Activated naive CD4-positive, alpha-beta T cell treated with anti-CD3 and anti-CD28 coated beads, Interleukin-2, amount 50 U/mL, for 16 hours (primary cell): ENCODE results near the gene NRL.

Experiments used
- DNase-seq: peaks from one replicate; pipeline ENCODE4 v3.0.0-alpha.2; 2020

Gene NRL

DNA sequence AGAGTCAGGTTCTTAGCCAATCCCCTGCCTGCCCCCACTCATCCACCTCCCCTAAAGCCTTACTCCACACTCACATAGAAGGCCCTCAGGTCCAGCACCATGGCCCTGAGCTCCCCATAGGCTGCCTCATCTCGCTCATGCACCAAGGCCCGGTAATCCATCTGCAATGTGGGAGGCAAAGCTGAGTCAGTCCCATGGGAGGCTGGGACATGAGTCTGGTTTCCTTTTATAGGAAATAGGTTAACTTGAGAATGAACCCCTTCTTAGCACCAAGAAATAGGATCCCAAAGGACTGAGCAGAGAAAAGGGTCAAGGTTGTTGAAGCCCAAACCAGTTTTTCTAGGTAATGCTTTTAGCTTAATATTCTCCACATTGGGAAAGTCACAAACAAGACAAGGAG lies 28.8 kb upstream of the NRL start:
- DNase-seq: no peak

DNA sequence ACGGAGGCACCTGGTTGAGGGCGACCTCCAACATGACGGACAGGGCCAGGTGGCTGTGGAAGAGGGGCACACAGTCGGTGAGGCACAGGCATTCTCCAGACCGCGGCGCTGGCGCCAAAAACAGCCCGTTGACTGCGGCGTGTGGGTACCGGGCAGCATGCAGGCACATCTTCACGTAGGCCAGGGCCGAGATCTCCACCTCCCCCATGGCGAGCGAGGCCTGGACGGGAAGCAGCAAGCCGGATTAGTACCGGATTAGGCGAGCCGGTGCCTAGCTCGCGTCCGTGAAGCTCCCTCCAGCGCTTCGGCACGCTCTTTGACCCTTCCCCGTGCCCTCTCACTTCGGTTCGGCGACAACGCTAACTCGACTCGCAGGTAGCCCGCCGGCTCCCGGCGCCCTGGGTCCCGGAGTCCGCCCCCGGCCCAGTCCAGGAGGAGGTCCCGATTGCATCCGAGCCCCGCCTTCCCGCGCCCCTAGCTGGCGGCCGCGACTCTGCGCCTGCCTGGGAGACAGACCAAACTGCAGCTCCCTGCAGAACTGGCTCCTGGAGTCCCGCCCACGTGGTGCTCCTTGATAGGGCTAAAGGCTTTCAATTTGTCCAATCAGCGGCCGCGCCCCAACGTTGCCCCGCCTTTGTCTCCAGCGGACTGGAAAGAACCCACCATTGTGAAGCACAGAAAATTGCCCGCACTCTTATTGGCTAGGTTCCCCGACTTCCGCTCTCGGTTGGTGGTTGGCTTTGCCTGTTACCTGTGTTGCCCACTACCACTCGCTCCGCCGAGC lies 26.5 kb upstream of the NRL start, which contains the start of gene EMC9:
Gene EMC9, minus strand, starts transcription at position 495 of the 784 bp plus-strand sequence. Its CDS starts 287 bp downstream, at position 208.
- DNase-seq: peak; percentile 100

DNA sequence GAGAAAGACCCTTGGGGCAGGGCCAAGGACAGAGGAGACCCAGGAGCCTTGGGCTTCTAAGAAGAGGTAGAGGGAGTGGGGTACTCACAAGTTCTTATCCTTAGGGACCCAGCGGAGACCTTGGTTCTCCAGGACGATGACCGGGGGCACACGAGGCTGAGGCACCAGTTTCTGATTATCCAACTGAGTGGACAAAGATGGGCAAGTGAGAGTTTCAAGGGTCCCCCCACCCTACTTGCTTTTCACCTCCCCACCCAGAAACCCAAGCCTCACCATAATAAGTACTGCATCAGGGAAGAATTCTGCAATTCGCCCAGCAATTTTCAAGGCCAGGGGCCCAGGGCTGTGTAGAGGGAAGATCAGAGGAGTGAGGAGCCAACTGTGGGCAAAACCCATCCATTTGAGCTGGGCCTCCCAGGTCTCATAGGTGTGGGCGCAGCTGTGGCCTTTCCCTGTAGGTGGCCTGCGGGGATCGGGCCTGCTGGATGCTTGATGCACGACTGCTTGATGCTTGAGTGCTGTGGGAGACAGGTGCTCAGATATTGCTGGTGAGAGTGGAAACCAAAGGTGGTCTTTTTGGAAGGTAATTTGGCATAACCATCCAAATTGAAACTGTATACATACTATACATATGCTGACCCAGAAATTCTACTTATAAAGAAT lies 24.7 kb upstream of the NRL start:
- no peak for DNase-seq

DNA sequence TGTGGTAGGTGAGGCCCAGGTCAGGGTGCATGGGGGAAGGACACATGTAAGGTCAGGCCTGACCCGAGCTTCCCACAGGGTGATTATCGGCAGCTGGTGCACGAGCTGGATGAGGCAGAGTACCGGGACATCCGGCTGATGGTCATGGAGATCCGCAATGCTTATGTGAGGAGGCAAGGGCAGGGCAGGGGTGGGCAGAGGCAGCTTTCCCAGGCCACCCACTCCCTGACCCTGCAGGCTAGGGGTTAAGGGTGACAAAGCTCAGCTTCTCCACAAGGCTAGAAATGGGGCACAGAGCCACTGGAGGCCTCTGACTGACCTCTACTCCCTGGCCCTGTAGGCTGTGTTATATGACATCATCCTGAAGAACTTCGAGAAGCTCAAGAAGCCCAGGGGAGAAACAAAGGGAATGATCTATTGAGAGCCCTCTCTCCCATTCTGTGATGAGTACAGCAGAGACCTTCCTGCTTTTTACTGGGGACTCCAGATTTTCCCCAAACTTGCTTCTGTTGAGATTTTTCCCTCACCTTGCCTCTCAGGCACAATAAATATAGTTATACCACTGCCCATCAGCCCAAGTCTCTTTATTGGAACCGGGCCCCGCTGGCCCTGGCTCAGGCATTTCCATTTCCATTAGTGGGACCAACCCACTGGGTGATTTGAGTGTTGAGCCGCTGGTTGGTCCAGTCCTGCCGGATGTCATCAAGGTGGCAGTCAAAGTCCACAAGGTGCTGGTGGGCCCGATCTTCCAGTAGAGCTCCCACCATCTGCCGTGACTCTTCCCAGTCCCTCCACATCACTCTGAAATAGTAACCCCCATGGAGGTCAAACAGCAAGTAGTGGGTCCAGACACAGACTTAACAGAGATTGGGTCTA lies 23.9 kb upstream of the NRL start:
- DNase-seq: no peak

DNA sequence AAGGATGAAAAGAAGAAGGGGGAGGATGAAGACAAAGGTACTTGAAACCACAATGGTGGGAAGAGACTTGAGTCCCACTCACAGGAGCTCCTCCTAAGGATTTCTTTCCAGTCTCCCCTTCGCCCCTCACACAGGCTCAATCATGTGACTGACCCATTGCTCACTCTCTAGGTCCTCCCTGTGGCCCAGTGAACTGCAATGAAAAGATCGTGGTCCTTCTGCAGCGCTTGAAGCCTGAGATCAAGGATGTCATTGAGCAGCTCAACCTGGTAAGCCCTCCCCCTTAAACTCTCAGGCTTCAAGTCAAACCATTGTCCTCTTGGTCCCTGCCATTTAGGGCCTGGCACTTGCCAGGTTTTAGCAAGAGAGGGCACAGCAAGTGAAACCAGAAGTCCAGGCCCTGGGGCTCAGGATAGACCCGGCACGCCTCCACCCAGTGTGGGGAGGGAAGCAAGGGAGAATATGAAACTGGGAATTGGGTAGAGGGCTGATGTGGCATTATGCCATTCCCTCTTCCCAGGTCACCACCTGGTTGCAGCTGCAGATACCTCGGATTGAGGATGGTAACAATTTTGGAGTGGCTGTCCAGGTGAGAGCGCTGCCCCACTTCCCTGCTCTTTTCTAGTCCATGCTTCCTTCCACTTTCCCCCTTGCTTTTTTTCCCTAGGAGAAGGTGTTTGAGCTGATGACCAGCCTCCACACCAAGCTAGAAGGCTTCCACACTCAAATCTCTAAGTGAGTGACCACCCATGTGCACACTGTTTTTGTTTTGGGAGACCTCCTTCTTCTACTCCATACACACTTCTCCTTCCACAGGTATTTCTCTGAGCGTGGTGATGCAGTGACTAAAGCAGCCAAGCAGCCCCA lies 23.0 kb upstream of the NRL start:
- no peak for DNase-seq

DNA sequence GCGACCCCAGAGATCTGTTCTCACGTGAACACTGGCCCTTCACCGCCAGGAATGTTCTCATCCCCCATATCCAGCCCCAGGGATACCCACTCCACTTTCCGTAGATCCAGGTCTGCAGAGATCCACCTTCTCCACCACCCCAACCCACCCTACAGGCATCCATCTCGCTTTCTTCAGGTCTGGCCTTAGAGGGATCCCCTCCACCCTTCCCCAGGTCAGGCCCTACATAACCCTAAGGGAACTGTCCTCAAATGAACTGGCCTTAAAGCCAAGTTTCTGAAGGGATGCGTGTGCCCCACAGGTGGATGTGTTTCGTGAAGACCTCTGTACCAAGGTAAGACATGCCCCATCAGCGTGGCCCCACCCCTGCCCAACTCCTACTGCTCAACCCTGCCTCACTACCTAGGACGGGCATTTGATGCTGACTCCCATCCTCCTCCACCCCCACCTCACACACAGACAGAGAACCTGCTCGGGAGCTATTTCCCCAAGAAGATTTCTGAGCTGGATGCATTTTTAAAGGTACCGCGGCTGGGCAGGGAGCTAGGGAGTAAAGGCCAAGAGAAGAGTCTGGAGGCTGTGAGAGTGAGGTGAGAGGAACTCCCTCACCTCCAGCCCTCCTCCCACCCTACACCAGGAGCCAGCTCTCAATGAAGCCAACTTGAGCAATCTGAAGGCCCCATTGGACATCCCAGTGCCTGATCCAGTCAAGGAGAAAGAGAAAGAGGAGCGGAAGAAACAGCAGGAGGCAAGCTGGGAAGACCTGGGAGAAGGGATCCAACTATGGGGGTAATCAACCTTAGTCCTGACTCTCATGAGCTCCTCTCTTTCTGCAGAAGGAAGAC lies 22.2 kb upstream of the NRL start:
- DNase-seq: no peak

DNA sequence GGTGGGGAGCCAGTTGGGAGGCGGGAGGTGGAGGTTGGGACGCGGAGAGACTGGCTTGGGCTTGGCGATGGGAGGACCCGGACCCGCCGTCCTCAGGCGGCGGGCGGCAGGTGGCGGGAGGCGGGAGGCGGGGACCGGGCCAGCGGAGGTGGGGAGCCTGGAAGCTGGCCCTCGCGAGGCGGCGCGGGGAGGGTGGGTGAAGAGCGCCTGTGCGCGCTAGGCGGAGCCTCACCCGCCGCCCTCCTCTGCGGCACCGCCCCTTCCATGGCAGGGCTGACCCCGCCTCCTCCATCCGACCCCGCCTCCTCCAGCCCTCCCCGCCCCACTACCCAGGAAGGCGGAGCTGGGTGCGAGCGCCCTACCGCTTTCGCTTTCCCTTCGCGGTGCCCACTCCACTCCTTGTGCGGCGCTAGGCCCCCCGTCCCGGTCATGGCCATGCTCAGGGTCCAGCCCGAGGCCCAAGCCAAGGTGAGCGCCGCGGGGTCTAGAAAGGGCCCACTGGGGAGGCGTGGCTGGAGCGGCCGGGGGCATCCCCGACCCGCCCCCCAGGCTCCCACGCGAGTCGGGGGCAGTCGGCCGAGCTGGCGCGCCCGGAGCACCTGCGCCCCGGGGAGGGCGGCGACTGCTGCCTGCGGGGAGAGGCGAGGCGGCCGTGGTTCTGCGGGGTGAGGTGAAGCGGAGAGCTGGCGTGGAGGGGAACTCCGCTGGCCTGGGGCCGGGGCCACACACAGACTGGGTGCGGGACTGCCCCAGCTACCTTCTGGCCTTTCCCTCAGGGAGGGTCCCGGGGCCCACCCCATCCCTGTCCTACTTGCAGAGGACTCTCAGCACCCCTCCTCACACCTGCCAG lies 21.3 kb upstream of the NRL start, which contains the start of gene PSME1:
Gene PSME1, plus strand, starts transcription at position 361 of the 850 bp plus-strand sequence. Its CDS starts 69 bp downstream, at position 430.
- DNase-seq: peak; percentile 92

DNA sequence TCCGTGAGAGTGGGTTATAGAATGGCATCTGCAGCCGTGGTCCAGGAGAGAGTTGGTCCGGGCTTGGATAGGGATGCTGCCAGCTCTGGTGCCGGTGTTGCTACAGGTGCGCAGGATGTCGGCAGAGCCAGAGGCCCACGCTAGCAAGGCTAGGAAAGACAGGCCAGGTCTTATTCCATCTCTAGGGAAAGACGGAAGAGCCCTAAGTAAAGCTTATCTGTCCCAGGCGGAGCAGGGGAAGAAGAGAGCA lies 20.8 kb upstream of the NRL start:
- DNase-seq: no peak

DNA sequence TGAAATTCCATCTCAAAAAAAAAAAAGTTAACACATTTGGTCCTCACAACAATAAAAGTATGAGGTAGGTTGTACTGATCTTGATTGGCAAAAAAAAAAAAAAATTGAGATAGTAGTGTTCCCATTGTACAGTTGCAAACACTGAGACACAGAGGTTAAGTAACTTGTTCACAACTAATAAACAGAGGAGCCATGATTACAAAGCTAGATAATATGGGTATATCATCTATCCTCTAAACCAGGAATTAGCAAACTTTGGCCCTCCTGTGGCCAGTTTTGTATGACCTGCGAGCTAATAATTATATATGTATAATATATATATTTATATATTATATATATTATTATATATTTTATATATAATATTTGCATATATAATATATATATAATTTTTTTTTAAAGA lies 19.0 kb upstream of the NRL start:
- no peak for DNase-seq

DNA sequence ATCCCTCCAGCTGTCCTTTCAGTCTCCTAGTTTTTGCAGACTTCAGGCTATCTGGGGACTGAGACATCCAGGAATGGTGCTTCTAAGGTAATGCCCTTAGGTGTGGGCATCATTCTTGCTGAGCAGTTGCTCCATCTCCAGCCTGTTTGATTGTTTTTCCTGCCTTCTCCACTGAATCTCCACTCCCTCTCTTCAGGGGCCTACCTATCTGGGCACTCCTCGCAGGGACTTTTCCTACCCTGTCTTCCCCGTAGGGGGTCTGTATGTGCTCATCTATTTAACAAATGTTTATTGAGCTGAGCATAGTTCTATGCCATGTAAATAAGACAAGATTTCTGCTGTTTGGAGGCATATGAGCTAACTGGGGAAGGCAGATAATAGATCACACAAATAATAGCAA lies 18.2 kb upstream of the NRL start:
- no peak for DNase-seq

DNA sequence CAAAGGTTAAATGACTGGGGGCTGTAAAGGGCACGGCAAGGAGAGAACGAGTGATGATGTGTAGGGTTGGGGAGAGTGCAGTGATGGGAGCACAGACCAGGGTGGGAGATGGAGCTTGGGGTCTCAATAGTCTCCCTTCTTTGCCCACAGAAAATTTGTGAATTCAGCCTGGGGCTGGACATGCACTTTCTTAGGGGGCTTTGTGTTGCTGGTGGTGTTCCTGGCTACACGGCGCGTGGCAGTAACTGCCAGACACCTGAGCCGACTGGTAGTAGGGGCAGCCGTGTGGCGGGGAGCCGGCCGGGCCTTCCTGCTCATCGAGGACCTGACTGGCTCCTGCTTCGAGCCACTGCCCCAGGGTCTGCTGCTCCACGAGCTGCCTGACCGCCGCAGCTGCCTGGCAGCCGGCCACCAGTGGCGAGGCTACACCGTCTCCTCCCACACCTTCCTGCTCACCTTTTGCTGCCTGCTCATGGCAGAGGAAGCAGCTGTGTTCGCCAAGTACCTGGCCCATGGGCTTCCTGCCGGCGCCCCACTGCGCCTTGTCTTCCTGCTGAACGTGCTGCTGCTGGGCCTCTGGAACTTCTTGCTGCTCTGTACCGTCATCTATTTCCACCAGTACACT lies 17.4 kb upstream of the NRL start:
- DNase-seq: peak; percentile 36

DNA sequence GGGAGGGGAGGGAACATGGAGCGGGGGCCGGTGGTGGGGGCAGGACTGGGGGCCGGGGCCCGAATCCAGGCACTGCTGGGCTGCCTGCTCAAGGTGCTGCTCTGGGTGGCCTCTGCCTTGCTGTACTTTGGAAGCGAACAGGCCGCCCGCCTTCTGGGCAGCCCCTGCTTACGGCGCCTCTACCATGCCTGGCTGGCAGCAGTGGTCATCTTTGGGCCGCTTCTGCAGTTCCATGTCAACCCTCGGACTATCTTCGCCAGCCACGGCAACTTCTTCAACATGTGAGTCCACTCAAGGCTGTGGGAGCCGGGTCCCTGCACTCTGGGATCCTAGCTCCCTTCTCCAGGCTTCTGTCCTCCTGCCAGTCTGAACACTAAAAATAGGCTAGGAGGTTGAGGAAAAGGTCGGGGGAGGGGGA lies 16.8 kb upstream of the NRL start:
- no peak for DNase-seq

DNA sequence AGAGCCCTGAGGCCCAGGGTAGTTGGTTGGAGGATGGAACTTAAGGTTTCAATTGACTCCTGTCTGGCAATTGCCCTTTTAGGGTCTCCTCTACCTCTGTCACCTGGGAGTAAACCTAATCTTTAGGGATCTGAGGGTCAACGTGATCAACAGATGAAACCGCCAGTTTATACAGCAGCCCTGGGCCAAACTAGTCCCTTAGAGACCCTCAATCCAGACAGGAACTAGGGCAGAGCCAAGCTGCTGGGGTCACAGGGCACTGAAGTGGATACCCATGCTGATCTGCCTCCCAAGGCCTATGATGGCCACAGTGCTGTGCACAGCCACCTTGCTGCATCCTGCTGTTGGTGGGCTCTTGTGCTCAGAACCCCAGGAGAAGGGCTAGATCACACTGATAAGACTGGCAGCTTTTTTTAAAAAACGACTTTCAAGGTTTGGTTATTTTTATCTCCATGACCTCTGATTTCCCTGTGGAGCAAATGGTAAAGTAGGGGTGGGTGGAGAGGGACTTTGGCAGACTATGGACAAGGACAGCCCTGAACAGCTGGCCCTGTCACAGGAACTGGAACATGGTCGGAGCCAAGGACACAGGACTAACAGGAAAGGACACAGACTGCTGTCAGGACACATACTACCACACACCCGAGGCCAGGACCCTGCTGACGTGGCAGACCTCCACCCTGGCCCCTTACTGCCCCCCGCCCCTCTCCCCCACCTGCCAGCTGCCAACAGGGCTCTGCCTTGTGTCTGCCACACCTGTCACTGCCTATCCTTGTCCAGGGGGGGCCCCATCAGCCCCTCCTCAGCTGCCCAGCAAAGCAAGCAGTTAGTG lies 16.2 kb upstream of the NRL start:
- no peak for DNase-seq

DNA sequence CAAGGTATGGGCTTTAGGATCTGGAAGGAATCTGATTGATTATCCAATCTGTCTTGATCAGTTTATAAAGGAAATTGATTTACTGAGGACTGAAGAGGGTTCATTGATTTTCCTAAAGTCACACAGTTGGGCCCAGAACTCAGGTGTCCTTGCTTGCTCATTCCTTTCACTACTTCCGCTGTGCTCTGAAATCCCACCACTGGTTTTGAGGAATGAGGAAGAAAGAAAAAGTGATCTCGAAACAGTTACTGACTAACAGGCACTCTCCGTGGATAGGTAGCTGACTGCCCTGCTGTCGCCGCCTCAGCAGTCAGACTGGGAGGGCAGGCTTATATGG lies 15.6 kb upstream of the NRL start, which contains the start of gene FITM1:
Gene FITM1, plus strand, starts transcription at position 280 of the 337 bp plus-strand sequence. CDS start 905 bp downstream, outside the sequence.
- DNase-seq: no peak

DNA sequence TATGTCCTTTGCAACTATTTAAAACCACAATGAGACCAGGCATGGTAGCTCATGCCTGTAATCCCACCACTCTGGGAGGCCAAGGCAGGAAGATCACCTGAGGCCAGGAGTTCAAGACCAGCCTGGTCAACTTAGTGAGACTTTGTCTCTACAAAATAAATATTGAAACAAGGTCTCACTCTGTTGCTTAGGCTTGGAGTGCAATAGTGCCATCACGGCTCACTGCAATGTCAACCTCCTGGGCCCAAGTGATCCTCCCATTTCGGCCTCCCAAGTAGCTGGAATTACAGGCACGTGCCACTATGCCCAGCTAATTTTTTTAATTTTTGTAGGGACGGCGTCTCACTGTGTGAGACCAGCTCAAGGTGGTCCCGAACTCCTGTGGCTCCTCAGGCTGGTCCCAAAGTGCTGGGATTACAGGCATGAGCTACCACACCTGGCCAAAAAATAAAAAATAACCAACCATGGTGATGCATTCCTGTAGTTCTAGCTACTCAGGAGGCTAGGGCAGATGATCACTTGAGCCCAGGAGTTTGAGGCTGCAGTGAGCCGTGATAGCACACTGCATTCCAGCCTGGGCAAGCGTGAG lies 14.8 kb upstream of the NRL start:
- no peak for DNase-seq

DNA sequence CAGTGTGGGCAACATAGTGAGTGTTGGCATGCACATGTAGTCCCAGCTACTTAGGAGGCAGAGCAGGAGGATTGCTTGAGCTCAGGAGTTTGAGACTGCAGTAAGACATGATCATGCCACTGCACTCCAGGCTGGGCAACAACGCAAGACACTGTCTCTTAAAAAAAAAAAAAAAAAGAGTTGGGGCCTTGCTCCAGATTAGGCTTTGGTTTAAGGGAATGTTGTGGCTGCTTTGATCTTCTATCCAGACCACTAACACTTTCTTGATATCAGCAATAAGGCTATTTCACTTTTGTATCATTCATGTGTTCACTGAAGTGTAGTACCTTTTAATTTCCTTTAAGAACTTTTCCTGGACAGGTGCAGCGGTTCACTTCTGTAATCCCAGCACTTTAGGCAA lies 12.9 kb upstream of the NRL start:
- DNase-seq: no peak

DNA sequence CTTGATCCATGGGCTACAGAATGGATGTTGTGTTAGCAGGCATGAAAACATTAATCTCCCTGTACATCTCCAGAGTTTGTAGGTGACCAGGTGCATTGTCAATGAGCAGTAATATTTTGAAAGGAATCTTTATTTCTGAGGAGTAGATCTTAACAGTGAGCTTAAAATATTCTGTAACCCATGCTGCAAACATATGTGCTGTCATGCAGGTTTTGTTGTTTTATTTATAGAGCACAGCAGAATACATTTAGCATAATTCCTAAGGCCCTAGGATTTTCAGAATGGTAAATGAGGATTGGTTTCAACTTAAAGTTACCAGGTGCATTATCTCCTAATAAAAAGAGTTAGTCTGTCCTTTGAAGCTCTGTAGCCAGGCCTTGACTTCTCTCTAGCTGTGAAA lies 12.2 kb upstream of the NRL start:
- DNase-seq: no peak
